NCI-H1694 treated with DMSO at 0.1 percent for 48 hours (cell line): ENCODE results near the gene ME3.
"Not testable (repeated sequence)": the region's sequence is repeated elsewhere in the genome, so short reads cannot be mapped to it uniquely, and the experiment has no call there.

Source experiments
- DNase-seq: peaks from one replicate; lab custom pipeline; 2025; lab: John Stamatoyannopoulos, UW

The ME3 gene

GRCh38 chr11:86621854-86622253 lies 50.6 kb downstream of the ME3 start:
- no peak for DNase-seq

- no peak for DNase-seq
These were observed 51.4 kb downstream of the ME3 start for GRCh38 chr11:86620891-86621521.

GRCh38 chr11:86619428-86619827 lies 53.0 kb downstream of the ME3 start:
- not testable (repeated sequence) for DNase-seq

GRCh38 chr11:86617502-86617901 lies 54.9 kb downstream of the ME3 start:
- no peak for DNase-seq

GRCh38 chr11:86615487-86615886 lies 56.9 kb downstream of the ME3 start:
- DNase-seq, result no peak

GRCh38 chr11:86610559-86611341 lies 61.7 kb downstream of the ME3 start:
- no peak for DNase-seq

- peak; percentile 51 for DNase-seq
These were observed 64.1 kb downstream of the ME3 start for GRCh38 chr11:86608251-86608799.

- no peak for DNase-seq
These were observed 65.5 kb downstream of the ME3 start for GRCh38 chr11:86606836-86607481.

- DNase-seq, result no peak
These were observed 66.1 kb downstream of the ME3 start for GRCh38 chr11:86606270-86606835.

GRCh38 chr11:86596861-86597586 lies 75.4 kb downstream of the ME3 start:
- DNase-seq, result no peak

- no peak for DNase-seq
These were observed 76.5 kb downstream of the ME3 start for GRCh38 chr11:86595955-86596354.

GRCh38 chr11:86595451-86595850 lies 77.0 kb downstream of the ME3 start:
- no peak for DNase-seq

- no peak for DNase-seq
These were observed 77.7 kb downstream of the ME3 start for GRCh38 chr11:86594746-86595145.

GRCh38 chr11:86593833-86594232 lies 78.6 kb downstream of the ME3 start:
- DNase-seq, result no peak

- DNase-seq, result no peak
These were observed 79.6 kb downstream of the ME3 start for GRCh38 chr11:86592659-86593451.

GRCh38 chr11:86592047-86592591 lies 80.3 kb downstream of the ME3 start:
- DNase-seq, result no peak

GRCh38 chr11:86591631-86592030 lies 80.8 kb downstream of the ME3 start:
- no peak for DNase-seq

- no peak for DNase-seq
These were observed 82.4 kb downstream of the ME3 start for GRCh38 chr11:86589856-86590589.

GRCh38 chr11:86589204-86589603 lies 83.2 kb downstream of the ME3 start:
- no peak for DNase-seq

- no peak for DNase-seq
These were observed 83.8 kb downstream of the ME3 start for GRCh38 chr11:86588566-86589090.
